Activated T-cell treated with anti-CD3 and anti-CD28 coated beads, Interleukin-2, amount 50 U/mL, for 24 hours (primary cell): ENCODE data around the gene TAS2R4.
"Not testable (repeated sequence)": the region's sequence is repeated elsewhere in the genome, so short reads cannot be mapped to it uniquely, and the experiment has no call there.

Experiments
- DNase-seq: peaks from one replicate; pipeline ENCODE4 v3.0.0-alpha.2; 2020
- H3K27ac Mint-ChIP-seq: 2 replicates; pipeline ENCODE4 v1.8.0; 2020; ENCODE audit warnings: mild to moderate bottlenecking, mixed read lengths
- H3K27me3 Mint-ChIP-seq: 2 replicates; pipeline ENCODE4 v1.8.0; 2020; ENCODE audit warnings: mixed read lengths
- H3K36me3 Mint-ChIP-seq: 2 replicates; pipeline ENCODE4 v1.8.0; 2020; ENCODE audit warnings: low read depth, mixed read lengths
- H3K4me1 Mint-ChIP-seq: 2 replicates; pipeline ENCODE4 v1.8.0; 2020; ENCODE audit warnings: low read depth, mixed read lengths
- H3K4me3 Mint-ChIP-seq: 2 replicates; pipeline ENCODE4 v1.8.0; 2020; ENCODE audit warnings: mild to moderate bottlenecking, moderate library complexity, mixed read lengths
- H3K9me3 Mint-ChIP-seq: 2 replicates; pipeline ENCODE4 v1.8.0; 2020; ENCODE audit warnings: mixed read lengths

TAS2R4 gene

DNA sequence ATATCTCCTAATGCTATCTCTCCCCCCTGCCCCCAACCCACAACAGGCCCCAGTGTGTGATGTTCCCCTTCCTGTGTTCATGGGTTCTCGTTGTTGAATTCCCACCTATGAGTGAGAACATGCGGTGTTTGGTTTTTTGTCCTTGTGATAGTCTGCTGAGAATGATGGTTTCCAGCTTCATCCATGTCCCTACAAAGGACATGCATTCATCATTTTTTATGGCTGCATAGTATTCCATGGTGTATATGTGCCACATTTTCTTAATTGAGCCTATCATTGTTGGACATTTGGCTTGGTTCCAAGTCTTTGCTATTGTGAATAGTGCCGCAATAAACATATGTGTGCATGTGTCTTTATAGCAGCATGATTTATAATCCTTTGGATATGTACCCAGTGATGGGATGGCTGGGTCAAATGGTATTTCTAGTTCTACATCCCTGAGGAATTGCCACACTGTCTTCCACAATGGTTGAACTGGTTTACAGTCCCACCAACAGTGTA, 6.3 kb upstream of the TAS2R4 start:
- not testable (repeated sequence) for H3K4me3 Mint-ChIP-seq, H3K27me3 Mint-ChIP-seq, DNase-seq, H3K4me1 Mint-ChIP-seq, H3K9me3 Mint-ChIP-seq, H3K27ac Mint-ChIP-seq
- H3K36me3 Mint-ChIP-seq: peaks cover 79% of the 10 kb centered on the region

DNA sequence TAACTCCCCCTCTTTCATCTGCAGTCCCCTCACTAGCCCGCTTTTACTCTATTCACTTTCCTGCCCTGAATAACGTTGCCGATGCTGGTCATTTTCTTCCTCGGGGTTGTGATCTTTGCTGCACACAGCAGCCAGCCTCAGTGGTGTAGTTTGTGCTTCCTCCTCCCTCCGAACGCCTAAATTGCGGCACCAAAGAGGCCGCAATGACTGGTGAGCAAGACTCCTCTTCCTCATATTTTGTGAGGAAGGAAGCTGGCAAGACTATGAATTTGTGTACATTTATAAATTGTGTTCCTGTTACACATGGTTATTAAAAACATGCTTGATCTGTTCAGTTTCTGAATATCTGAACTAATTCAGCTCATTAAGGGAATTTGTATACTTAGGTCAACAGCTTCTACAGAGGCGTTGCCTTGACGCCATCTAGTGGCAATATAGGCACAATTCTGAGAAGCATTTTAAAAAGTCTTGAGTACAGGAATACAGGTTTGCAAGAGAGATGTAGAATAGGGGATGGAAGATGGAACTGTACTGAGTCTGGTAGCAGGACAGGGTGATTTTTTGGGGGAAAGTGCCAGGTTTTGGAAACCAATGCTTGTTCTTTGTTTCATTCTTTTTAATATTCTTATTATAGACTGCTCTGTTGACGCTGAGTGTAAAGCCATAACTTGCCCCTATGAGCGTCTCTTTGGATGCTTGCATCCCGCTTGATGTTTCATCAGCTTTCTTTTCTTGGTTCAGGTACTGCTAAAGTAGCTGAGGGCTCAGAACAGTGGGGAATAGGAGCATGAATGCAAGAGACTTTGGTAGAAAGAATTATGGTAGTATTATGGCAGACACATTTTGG, 9.5 kb downstream of the TAS2R4 start:
- DNase-seq: no peak
- no peaks in the 10 kb centered on the region for H3K4me1 Mint-ChIP-seq
- peaks cover 38% of the 10 kb centered on the region for H3K36me3 Mint-ChIP-seq
- no peak overlapping the region for H3K4me3 Mint-ChIP-seq
- H3K9me3 Mint-ChIP-seq: no peaks in the 10 kb centered on the region
- H3K27me3 Mint-ChIP-seq: no peaks in the 10 kb centered on the region
- no peak overlapping the region for H3K27ac Mint-ChIP-seq

DNA sequence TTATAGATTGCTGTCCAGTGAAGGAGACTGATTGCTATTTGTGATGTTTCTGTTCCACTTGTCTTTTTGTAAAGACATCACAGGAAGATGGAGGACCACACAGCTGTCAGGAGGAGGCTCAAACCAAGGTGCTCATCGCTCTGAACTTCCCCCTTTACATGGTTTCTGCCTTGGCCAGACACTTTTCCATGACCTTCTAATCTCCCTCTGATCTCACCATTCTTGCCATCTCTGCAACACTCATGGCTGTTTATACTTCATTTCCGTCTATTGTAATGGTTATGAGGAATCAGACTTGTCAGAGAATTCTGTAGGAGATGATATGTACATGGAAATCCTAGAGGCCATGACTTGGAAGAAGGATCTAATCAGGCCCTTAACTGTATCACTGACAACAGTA, 11.8 kb downstream of the TAS2R4 start:
- H3K9me3 Mint-ChIP-seq: no peaks in the 10 kb centered on the region
- H3K4me3 Mint-ChIP-seq: no peak overlapping the region
- H3K36me3 Mint-ChIP-seq: peaks cover 45% of the 10 kb centered on the region
- H3K27ac Mint-ChIP-seq: no peak overlapping the region
- H3K4me1 Mint-ChIP-seq: no peaks in the 10 kb centered on the region
- no peak for DNase-seq
- no peaks in the 10 kb centered on the region for H3K27me3 Mint-ChIP-seq

DNA sequence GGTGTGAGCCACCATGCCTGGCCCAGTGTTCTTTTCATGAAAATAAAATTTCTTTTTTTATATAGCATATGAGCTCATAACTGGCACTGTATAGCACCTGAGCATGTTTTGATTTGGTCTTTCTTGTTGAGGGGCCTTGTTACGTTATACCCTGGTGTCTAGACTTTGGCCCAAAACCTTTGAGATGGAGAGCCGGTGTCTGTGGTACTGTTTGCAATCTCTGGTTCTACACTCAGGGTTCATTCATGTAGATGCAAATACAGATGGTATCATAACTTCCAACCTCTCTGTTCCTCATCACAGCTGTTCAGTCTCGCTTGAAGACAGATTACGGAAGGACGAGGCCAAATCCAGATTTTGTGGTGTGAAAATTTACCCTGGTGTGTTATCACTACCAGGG, 13.4 kb downstream of the TAS2R4 start, which contains the start of gene TAS2R5:
Gene TAS2R5, plus strand, starts transcription at position 301 of the 400 bp plus-strand sequence. CDS start 145 bp downstream, outside the sequence.
- no peak within 1 kb of the TSS for H3K27ac Mint-ChIP-seq
- no peak for DNase-seq
- H3K4me1 Mint-ChIP-seq: no peaks in the 10 kb centered on the region
- H3K36me3 Mint-ChIP-seq: peaks cover 57% of the 10 kb centered on the region
- H3K27me3 Mint-ChIP-seq: no peaks in the 10 kb centered on the region
- H3K9me3 Mint-ChIP-seq: no peaks in the 10 kb centered on the region
- no peak within 1 kb of the TSS for H3K4me3 Mint-ChIP-seq

DNA sequence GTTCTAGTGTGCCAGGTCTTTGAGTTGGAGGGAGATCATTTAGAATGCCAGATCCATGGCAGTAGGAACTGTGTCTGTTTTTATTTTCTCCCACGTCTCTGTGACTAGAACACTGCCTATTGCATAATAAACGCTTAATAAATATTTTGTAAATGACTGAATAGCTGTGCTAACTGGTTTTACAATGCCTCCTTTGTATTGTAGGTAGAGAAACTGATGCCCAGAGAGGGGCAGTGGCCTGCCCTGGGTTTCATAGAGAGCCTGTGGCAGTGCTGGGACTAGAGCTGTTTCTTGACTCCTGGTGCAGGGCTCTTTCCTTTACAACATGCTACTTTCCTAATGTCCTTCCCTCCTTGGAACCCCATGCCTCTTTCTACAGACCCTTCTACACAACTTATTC, 16.1 kb downstream of the TAS2R4 start:
- peaks cover 54% of the 10 kb centered on the region for H3K36me3 Mint-ChIP-seq
- no peak overlapping the region for H3K4me3 Mint-ChIP-seq
- H3K27me3 Mint-ChIP-seq: no peaks in the 10 kb centered on the region
- no peaks in the 10 kb centered on the region for H3K9me3 Mint-ChIP-seq
- H3K27ac Mint-ChIP-seq: no peak overlapping the region
- no peak for DNase-seq
- no peaks in the 10 kb centered on the region for H3K4me1 Mint-ChIP-seq

DNA sequence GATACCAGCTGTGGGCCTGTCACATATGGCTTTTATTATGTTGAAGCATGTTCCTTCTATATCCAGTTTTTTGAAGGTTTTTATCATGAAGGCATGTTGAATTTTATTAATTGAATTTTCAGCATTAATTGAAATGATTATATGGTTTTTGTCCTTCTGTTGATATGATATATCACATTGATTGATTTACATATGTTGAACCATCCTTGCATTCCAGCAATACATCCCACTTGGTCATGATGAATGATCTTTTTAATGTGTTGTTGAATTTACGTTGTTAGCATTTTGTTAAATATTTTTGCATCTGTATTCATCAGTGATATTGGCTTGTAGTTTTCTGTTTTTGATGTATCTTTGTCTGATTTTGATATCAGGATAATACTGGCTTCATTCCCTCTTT, 43.6 kb downstream of the TAS2R4 start:
- Mint-ChIP-seq H3K4me1 (no peaks in the 10 kb centered on the region), H3K4me3 (no peak overlapping the region), H3K36me3 (peaks cover 48% of the 10 kb centered on the region), H3K27ac (no peak overlapping the region), H3K9me3 (peaks cover 48% of the 10 kb centered on the region), H3K27me3 (no peaks in the 10 kb centered on the region)
- DNase-seq: no peak

DNA sequence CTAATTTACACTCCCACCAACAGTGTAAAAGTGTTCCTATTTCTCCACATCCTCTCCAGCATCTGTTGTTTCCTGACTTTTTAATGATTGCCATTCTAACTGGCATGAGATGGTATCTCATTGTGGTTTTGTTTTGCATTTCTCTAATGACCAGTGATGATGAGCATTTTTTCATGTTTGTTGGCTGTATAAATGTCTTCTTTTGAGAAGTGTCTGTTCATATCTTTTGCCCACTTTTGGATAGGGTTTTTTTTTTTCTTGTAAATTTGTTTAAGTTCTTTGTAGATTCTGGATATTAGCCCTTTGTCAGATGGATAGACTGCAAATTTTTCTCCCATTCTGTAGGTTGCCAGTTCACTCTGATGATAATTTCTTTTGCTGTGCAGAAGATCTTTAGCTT, 46.0 kb downstream of the TAS2R4 start:
- H3K4me1 Mint-ChIP-seq, DNase-seq, H3K4me3 Mint-ChIP-seq, H3K27me3 Mint-ChIP-seq, H3K27ac Mint-ChIP-seq: not testable (repeated sequence)
- Mint-ChIP-seq H3K9me3 (peaks cover 46% of the 10 kb centered on the region), H3K36me3 (peaks cover 54% of the 10 kb centered on the region)
